GM18951 (cell line): ENCODE measurements around the gene TCF19.

ENCODE experiments used
- POLR2A ChIP-seq: IDR thresholded peaks from 4 replicates; pipeline ENCODE4 v1.6.1; 2011; ENCODE audit warnings: mild to moderate bottlenecking; ENCODE audit not compliant: insufficient read length, insufficient read depth; ENCODE audit errors: extremely low read depth
- in situ Hi-C: fragments of 300-500 bp; cut with MboI; formaldehyde crosslinking; loops from one replicate; pipeline ENCODE4 v1.12.0; 2022; ENCODE audit warnings: low sequenced_read_pairs, mixed read lengths, inconsistent platforms; ENCODE audit not compliant: unreplicated experiment

Gene TCF19

DNA sequence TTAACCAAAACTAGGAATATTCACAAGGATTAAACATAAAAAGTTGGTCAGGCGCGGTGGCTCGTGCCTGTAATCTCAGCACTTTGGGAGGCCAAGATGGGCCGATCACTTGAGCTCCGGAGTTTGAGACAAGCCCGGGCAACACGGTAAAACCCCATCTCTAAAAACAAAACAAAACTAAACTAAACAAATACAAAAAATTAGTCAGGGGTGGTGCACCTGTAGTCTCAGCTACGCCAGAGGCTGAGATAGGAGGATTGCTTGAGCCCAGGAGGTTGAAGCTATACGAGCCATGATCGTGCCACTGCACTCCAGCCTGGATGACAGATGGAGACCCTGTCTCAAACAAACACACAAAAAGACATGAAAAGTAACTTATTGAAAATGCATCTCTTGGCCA lies 22.7 kb upstream of the TCF19 start:
- in situ Hi-C loops: loop anchor here (5.0 to 10.0 kb wide), 2 partner anchors 57 to 229 kb away; no protein-coding TSS in a partner anchor
- no peak for TF ChIP-seq POLR2A

DNA sequence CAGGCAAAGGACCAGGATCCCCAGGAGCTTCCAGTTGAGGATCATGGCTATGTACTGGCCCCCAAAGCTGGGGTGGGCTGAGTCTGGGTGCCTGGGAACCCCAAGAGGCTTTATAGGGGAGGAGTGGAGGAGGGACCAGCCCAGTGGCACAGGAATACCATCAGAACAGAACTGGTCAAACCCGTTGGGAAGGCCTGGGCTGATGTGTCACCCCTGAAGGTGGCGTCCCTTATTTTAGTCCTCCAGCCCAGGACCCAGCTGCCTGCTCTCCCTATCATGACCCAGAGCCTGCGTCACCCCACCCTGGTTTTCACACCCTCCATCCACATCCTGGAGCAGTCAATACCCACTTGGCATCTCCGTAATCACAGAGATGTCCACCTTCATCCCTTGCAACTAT lies 19.4 kb upstream of the TCF19 start, which contains the start of gene PSORS1C2:
PSORS1C2 (minus strand) TSS at position 85 of the 400 bp plus-strand sequence; CDS start at position 45, 40 bp downstream.
- TF ChIP-seq POLR2A: no peak
- in situ Hi-C loops: loop anchor here (5.0 to 10.0 kb wide), 2 partner anchors 53 to 226 kb away; no protein-coding TSS in a partner anchor

DNA sequence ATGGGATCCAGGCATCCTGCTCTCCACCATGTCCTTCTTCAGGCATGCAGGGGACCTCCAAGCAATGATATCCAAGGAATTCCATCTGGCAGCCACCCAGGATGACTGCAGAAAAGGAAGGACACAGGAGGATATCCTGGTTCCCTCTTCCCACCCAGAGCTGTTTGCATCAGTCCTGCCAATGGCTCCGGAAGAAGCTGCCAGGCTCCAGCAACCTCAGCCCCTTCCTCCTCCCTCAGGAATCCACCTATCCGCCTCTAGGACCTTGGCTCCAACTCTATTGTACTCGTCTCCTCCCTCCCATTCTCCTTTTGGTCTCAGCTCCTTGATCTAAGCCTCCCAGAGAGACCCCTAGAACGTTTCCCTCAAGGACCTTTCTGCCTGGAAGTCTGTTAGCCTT lies 18.8 kb upstream of the TCF19 start:
- in situ Hi-C loops: loop anchor here (5.0 to 10.0 kb wide), 2 partner anchors 53 to 225 kb away; no protein-coding TSS in a partner anchor
- no peak for TF ChIP-seq POLR2A

DNA sequence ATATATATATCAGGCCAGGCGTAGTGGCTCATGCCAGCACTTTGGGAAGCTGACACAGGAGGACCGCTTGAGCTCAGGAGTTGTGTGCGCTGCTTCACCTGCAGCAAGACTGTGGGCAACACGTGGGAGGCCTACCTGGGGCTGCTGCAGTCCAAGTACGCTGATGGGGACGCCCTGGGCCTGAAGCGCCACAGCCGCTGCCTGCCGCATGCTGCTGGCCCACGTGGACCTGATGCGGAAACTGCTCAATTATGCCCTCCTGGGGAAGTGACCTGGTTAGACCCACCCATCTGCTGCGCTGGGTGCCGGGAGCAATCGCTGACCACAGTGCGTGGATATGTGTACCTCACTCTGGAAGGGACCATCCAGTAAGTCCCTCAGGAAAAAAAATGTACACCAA lies 17.7 kb upstream of the TCF19 start:
- in situ Hi-C loops: no loop called here
- no peak for TF ChIP-seq POLR2A

DNA sequence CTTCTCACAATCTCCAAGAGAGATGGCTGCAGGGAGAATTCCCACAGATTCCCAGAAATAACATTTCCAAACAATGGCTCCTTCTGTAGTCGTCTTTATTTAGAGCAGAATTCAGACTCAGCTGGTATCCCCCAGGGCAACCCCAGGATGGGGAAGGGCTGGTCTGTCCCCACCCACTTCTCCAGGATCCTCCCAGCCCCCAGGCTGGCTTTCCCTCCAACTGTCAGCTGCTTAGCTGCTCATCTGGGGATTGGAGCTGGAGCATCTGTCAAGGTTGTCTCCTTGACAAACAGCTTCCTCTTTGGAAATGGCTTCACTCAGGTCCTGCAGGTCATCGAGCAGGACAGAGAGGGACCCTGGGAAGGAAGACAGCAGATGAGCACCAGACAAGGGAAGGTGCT lies 16.0 kb upstream of the TCF19 start:
- TF ChIP-seq POLR2A: no peak
- in situ Hi-C loops: no loop called here

DNA sequence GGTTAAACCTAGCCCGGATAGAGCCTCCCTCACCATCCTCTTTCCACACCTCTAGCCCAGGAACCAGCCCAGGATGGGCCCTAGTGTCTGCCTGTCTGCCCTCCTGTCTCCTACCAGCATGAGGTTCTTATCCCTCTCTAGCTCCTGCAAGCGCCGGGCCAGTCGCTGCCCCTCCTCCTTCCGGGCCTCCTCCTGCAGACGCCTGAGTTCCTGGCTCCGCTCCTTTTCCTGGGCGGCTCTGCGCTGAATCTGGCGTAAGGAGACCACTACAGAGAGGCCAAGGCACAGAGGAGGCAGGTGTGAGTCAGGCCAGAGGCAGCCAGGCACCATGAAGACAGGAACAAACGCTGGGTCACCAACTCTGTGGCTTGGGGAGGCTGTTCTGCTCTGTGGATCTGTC lies 15.2 kb upstream of the TCF19 start:
- no peak for TF ChIP-seq POLR2A
- in situ Hi-C loops: no loop called here

- in situ Hi-C loops: no loop called here
- TF ChIP-seq POLR2A: no peak
These were observed 14.0 kb upstream of the TCF19 start for GRCh38 chr6:31144296-31144969.

DNA sequence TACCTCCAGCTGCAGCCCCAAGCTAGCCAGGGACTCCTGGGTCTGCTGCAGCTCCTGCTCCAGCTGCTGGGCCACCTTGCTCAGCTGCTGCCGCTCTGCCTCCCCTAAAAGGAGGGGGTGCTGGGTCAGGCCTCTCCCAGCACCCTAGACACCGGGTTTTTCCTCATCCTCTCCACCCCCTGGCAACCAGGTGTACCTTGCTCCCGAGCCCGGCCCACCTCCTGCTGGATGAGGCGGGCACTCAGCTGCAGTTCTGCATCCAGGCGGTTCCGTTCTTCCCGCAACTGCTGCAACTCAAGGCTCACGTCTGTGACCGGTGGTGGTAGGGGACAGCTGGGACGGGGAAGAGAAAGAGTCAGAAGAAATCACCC lies 13.4 kb upstream of the TCF19 start:
- TF ChIP-seq POLR2A: no peak
- in situ Hi-C loops: no loop called here

DNA sequence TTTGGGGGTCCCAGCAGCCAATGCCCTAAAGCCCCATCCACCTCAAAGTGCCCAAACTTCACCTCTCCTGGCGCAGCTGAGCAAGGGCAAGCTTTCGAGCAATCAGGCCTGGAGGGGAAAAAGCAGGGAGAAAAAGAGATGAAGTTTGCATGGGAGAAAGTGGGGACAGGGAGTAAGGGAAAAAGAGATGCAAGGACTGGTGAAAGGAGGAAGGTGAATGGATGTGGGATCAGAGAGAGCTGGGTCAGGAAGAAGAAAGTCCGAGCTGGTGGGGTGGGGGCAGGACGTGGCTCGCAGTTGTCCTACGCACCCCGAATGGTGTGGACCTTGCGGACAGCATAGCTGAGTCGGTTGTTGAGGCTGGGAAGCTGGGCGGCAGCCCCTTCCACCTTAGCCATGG lies 13.0 kb upstream of the TCF19 start:
- no peak for TF ChIP-seq POLR2A
- in situ Hi-C loops: no loop called here

DNA sequence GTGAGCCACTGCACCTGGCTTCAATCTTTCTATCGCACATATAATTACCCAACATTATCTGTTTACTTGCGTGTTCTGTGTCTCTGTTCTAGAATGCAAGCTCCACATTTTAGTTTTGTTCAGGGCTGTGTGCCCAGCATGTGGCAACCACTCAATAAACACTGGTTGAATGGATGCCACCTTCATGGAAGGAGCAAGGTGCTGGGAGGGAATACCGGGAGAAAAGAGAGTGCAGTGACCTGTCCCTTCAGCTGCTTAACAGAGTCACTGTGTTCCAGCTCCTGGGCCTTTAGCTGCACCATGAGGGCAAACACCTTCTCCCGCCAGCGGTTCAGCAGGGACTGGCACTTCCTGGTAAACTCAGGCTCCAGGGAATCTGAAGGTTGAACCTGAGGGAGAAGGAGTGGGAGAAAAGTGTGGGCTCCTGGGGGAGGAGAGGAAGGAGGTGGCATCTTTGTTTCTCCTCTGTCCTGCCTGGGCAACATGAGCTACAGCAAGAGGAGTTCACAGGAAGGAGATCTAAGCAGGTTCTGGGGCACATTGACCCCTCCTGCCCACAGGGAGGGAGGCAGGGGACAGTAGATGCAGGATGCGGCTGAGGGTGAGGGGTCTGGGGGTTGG lies 8.5 kb upstream of the TCF19 start:
- in situ Hi-C loops: no loop called here
- TF ChIP-seq POLR2A: no peak

- no peak for TF ChIP-seq POLR2A
- in situ Hi-C loops: no loop called here
These were observed 5.6 kb upstream of the TCF19 start for GRCh38 chr6:31152781-31153180.

GRCh38 chr6:31154436-31154835 lies 4.0 kb upstream of the TCF19 start:
- in situ Hi-C loops: no loop called here
- TF ChIP-seq POLR2A: no peak

DNA sequence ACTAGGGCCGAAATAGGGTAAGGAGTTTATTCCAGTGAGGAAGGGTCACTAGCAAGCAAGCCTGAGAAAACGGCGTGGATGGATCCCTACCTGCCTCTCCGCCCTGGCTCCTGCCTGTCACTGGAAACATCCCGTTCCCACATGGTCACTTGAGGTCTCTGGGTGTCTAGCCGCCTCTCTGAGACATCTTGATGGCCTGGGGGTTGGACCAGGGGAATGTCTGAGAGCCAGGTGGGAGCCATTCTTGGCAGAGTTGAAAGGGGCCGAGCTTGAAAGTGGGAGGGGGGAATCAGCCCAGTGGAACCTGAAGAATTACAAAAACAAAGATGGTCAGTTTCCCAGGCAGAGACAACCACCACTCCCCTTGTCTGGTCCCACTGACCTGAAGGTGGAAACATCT lies 1.7 kb upstream of the TCF19 start:
- TF ChIP-seq POLR2A: no peak
- in situ Hi-C loops: no loop called here

DNA sequence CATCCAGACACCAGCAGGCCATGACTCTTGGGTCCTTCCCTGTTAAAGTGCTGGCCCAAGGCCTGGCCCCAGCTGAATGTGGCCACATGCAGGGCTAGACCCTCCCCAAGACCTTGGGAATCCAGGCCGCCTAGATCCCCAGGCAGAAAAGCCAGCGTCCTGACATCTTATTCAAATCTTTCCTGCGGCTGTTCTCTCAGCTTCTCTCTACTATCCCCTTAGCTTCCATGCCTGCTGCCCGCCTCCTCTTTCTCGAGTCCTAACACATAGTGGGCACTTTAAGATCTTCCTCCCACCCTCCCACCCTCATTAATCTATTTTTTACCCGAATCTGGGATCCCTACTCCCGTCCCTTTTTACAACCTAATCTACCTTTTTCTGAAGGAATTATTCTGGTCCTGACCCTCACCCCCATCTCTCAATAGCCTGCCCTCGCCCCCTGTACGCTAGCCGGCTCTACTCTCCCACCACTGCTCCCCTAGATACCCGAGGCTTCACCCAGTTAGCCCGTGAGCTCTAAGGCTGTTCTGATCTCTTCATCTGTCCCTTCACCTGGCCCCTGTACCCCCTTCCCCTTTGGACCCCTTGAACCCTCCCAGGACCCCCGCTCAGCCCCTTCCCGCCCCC lies 763 bp upstream of the TCF19 start, which contains the start of gene CCHCR1:
CCHCR1 (minus strand) TSS at position 290 of the 627 bp plus-strand sequence; CDS start at position 88, 202 bp downstream.
- TF ChIP-seq POLR2A: no peak
- in situ Hi-C loops: no loop called here
